Effector CD8-positive, alpha-beta T cell (primary cell): ENCODE results near the gene RBM15B.

Source experiments
- DNase-seq: peaks from one replicate; lab custom pipeline; 2025; lab: John Stamatoyannopoulos, UW

The RBM15B gene

DNA sequence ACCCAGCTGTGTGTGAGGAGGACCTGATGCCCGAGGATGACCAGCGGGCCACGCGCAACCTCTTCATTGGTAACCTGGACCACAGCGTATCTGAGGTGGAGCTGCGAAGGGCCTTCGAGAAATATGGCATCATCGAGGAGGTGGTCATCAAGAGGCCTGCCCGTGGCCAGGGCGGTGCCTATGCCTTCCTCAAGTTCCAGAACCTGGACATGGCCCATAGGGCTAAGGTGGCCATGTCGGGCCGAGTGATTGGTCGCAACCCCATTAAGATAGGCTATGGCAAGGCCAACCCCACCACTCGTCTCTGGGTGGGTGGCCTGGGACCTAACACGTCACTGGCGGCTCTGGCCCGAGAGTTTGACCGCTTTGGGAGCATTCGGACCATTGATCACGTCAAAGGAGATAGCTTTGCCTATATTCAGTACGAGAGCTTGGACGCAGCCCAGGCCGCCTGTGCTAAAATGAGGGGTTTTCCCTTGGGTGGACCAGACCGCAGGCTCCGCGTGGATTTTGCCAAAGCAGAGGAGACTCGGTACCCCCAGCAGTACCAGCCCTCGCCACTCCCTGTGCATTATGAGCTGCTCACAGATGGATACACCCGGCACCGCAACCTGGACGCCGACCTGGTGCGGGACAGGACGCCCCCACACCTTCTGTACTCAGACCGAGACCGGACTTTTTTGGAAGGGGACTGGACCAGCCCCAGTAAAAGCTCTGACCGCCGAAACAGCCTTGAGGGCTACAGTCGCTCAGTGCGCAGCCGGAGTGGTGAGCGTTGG lies 1.5 kb downstream of the RBM15B start:
- no peak for DNase-seq

GRCh38 chr3:51393134-51393495 lies 2.0 kb downstream of the RBM15B start:
- DNase-seq = no peak

DNA sequence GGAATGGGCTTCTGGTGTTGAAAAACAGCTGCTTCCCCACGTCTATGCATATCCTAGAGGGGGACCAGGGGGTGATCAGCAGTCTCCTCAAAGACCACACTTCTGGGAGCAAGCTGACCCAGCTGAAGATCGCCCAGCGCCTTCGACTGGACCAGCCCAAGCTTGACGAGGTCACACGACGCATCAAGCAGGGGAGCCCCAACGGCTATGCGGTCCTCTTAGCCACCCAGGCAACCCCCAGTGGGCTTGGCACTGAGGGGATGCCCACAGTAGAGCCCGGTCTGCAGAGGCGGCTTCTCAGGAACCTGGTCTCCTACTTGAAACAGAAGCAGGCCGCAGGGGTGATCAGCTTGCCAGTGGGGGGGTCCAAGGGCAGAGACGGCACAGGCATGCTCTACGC lies 2.5 kb downstream of the RBM15B start:
- DNase-seq = no peak

GRCh38 chr3:51394541-51394940 lies 3.5 kb downstream of the RBM15B start:
- DNase-seq = no peak

- no peak for DNase-seq
These were observed 4.6 kb downstream of the RBM15B start for GRCh38 chr3:51395493-51396213.

- no peak for DNase-seq
These were observed 5.3 kb downstream of the RBM15B start for GRCh38 chr3:51396401-51396800.

- DNase-seq = no peak
These were observed 6.3 kb downstream of the RBM15B start for GRCh38 chr3:51397392-51397791.

- no peak for DNase-seq
These were observed 7.7 kb downstream of the RBM15B start for GRCh38 chr3:51398595-51399310.

GRCh38 chr3:51400166-51400565 lies 9.1 kb downstream of the RBM15B start:
- no peak for DNase-seq

GRCh38 chr3:51401735-51402134 lies 10.7 kb downstream of the RBM15B start:
- DNase-seq = no peak

GRCh38 chr3:51403675-51404074 lies 12.6 kb downstream of the RBM15B start:
- no peak for DNase-seq

DNA sequence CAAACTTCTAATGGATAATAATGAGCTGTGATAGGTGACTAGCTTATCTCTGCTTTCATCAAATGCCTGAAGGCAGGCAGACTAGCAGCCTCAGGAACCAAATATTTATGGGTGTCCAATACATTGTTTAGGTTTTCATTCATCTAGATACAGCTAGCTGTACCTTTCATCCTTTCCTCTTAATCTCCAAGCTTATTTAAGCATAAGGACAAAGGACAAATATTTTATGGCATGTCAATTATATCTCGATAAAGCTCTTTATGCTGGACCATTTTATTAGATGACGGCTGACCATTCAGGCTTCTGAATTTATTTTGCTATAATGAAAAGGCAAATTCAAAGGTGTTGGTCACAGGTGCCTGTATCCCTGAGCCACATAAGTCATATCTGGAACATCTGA lies 16.9 kb downstream of the RBM15B start:
- no peak for DNase-seq

GRCh38 chr3:51408813-51409212 lies 17.7 kb downstream of the RBM15B start:
- DNase-seq = no peak

GRCh38 chr3:51422211-51422610 lies 31.1 kb downstream of the RBM15B start:
- DNase-seq = no peak

DNA sequence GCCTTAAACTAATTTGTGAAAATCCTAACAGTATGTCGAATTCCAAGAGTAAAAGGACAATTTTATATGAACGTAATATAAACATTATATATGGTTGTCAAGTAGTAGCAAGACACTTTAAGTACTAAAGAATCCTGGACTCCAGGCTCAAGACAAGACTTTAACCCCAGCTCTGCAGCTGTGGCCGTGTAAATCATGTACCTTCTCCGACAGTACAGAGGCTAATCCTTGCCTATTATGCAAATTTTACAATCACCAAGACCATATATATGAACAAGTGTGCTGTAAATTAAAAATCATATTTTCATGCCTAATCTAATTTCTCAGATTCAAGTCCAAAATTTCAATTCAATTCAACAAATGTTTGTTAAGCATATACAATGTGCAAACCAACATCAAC lies 35.8 kb downstream of the RBM15B start:
- DNase-seq = no peak

DNA sequence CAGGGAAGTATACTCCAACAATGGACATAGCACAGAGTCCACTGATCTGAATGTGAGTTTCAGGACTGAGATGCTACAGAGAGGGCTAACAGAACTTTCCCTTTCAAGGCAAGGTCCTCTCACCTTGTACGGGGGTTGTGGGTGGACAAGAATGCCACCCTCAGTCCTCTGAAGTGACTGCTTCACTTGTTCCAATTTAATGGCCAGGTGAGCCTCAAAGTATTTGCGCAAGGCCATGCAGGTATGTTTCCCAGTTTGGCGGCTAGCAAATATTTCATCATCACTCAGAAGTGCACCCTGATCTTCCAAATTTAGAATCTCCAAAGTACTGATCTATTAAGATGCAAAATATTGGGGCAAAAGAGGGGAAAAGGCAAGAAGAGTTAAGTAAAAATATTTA lies 38.1 kb downstream of the RBM15B start:
- DNase-seq = no peak

GRCh38 chr3:51434110-51434509 lies 43.0 kb downstream of the RBM15B start:
- no peak for DNase-seq

DNA sequence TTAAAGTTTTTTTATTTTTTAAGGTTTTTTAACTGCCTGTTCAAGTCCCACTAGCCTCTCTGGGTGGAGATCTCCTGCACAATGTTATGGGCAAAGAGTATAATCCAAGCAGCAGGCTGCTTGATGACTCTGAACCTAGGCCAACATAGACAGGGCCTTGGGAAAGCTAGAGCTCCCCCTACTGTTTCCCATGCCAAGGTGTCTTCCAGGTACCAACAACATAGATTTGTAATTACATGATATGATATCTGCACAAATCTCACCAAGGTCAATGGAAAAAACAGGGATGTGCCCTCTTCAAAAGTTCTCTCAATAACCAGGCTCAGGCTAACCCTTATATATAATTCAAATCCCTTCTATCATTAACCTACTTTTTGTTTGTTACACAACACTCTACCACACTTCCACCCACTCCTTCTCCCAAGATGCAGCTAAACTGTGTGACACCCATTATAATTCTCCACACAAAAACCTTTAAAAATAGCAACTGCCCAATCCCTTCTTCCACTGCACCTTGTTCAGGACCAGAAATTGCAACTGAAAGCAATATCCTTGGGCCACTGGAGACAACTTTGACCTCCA lies 43.8 kb downstream of the RBM15B start:
- DNase-seq = no peak

DNA sequence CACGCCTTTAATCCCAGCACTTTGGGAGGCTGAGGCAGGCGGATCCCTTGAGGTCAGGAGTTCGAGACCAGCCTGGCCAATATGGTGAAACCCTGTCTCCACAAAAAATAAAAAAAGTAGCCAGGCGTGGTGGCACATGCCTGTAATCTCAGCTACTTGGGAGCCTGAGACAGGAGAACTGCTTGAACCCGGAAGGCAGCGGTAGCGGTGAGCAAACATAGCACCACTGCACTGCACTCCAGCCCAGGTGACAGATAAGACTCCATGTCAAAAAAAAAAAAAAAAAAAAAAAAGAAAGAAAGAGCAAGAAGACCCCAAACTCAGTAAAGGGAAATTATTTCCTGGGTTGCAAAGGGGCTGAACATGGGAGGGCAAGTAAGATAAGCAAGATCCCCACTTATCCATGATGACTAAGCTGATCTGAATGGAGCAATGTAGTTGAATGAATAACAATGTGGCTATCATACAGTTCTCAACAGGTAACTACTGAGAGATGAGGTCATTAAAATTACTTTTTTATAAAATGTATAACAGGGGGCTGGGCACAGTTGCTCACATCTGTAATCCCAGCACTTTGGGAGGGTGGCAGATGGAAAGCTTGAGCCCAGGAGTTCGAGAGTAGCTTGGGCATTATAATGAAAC lies 46.0 kb downstream of the RBM15B start:
- no peak for DNase-seq

DNA sequence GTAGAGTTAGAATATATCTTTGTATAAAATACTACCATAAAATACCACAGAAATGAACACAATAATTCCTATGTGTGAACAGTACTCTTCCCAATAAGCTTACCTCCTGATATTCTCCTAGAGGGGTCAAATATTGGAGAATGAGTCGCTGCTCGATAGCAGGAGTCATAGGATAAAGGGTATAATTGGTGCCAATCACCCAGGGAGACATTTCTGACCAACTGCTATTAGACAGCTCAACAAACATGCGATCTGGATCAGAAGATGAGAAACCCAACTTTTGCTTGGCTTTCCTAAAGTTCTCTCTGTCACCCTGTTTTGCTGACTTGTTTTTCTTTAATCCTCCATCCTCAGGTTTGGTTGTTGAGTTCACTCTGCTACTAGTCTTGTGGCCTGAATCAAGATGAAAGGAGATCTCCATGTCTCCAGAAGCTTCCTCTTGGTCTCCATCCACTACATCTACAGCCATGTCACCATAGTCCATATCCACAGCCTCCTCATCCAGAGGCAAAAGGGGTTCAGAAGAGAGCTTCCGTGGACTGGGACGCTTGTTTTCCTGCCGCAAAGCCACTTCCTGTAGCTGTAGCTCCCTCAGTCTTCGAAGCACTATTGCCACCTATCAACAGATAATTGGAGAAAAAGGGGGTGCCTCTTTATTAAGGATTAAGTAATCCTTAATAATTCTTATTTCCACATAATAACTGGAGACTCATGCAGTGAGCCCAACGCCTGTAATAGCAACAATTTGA lies 50.4 kb downstream of the RBM15B start:
- DNase-seq = no peak

DNA sequence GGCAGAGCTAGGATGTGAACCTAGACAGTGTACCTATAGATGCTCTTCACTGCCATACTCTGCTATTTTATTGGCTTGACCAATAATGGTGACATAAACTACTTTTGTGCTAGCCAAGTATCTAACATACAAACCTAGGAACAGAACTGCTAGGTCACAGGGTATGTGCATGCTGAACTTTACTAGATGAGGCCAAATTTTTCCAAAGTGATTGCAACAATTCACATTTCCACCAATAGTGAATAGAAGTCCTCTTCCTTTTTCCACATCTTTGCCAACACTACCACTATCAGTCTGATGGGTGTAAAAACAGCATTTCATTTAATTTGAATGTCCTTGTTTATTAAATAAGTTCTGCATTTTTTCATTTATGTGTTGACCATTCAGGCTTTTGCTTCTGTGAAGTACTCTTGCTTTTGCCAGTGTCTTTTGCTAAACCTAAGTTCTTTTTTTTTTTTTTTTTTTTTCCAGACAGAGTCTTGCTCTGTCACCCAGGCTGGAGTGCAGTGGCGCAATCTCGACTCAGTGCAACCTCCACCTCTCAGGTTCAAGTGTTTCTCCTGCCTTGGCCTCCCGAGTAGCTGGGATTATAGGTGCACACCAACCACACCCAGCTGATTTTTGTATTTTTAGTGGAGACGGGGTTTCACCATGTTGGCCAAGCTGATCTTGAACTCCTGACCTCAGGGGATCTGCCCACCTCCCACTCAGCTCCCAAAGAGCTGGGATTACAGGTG lies 54.6 kb downstream of the RBM15B start:
- DNase-seq = no peak
